Panc1 (cell line): Measurements from ENCODE around the gene DDIAS.

Source experiments
- CTCF ChIP-seq: fragments of 450-650 bp; IDR thresholded peaks from 2 replicates; pipeline ENCODE4 v1.5.1; 2017; ENCODE audit warnings: mild to moderate bottlenecking
- POLR2AphosphoS5 ChIP-seq: IDR thresholded peaks from 2 replicates; pipeline ENCODE4 v1.6.1; 2012; ENCODE audit warnings: mild to moderate bottlenecking, low read depth, low read length, moderate library complexity
- REST ChIP-seq, 2 experiments: IDR thresholded peaks; 2 replicates each; pipeline ENCODE4 v1.6.1; 2011 to 2012; ENCODE audit warnings: low read depth in 2 of 2, control low read depth in 1 of 2, low read length in 1 of 2, mild to moderate bottlenecking in 1 of 2, moderate library complexity in 1 of 2; ENCODE audit not compliant: insufficient read depth in 1 of 2
- SIN3A ChIP-seq: IDR thresholded peaks from 2 replicates; pipeline ENCODE4 v1.6.1; 2012; ENCODE audit warnings: low read depth, mild to moderate bottlenecking, low read length, moderate library complexity, borderline replicate concordance; ENCODE audit not compliant: insufficient read depth

- TF ChIP-seq POLR2AphosphoS5 (no peak), CTCF (no peak), SIN3A (no peak), REST (IDR thresholded peaks at IDR 0.05; ENCODE audit: insufficient read depth in 1 of 2, low read depth in 2 of 2, low read length in 1 of 2) (no peak)
Observed at GRCh38 chr11:82889133-82890001, 12.2 kb upstream of the DDIAS start.
